Suprapubic skin (tissue), 4 donors: ENCODE measurements around the gene AAR2. TPM values are rescaled to one million over a fixed set of nuclear protein-coding genes. Genes with fewer than 3 reads are reported as not detected.

Experiments
- DNase-seq, 2 donors: peaks; one replicate each; pipeline ENCODE4 v3.0.0-alpha.2; 2019; ENCODE audit warnings: low spot score in 2 of 2
- H3K27ac ChIP-seq: fragments of 200-600 bp; sonication (generic); one replicate; pipeline ENCODE4 v1.5.1; 2019
- H3K27me3 ChIP-seq: fragments of 200-600 bp; sonication (generic); one replicate; pipeline ENCODE4 v1.5.1; 2019
- H3K36me3 ChIP-seq: fragments of 200-600 bp; sonication (generic); one replicate; pipeline ENCODE4 v1.5.1; 2019
- H3K4me1 ChIP-seq: fragments of 200-600 bp; sonication (generic); one replicate; pipeline ENCODE4 v1.5.1; 2019
- H3K4me3 ChIP-seq: fragments of 200-600 bp; sonication (generic); one replicate; pipeline ENCODE4 v1.5.1; 2019; ENCODE audit warnings: mild to moderate bottlenecking
- H3K9me3 ChIP-seq: fragments of 200-600 bp; sonication (generic); one replicate; pipeline ENCODE4 v1.5.1; 2019
- EP300 ChIP-seq: sonication (generic); formaldehyde crosslinking; IDR thresholded peaks from one replicate; pipeline ENCODE4 v1.6.1; 2017; ENCODE audit warnings: antibody characterized with exemption
- POLR2A ChIP-seq, 2 donors: fragments of 450-650 bp; IDR thresholded peaks; one replicate each; pipeline ENCODE4 v1.6.1; 2017; ENCODE audit warnings: antibody characterized with exemption in 2 of 2, mild to moderate bottlenecking in 2 of 2, moderate library complexity in 2 of 2
- POLR2AphosphoS5 ChIP-seq, 3 donors: sonication (generic); formaldehyde crosslinking; IDR thresholded peaks; one replicate each; pipeline ENCODE4 v1.6.1; 2017; ENCODE audit warnings: antibody characterized with exemption in 3 of 3
- WGBS: methylation state at CpG from one replicate; pipeline ENCODE4 v1.1.5; 2018; 5-methylcytosine and 5-hydroxymethylcytosine counted together
- total RNA-seq, 4 donors: library from RNA; depleted of rRNA; stranded (reverse); fragments of >200 nt; gene quantifications; one replicate each; pipeline ENCODE4 v1.1.0, GENCODE V29; 2016
- TF ChIP-seq, protein P1 (sequence below), 2 donors: fragments of 200-600 bp in 1 of 2; fragments of 450-650 bp in 1 of 2; sonication (generic) in 1 of 2; IDR thresholded peaks; one replicate each; pipeline ENCODE4 v1.5.1; 2016 to 2019; ENCODE audit warnings: antibody characterized with exemption in 2 of 2, mild to moderate bottlenecking in 1 of 2, moderate library complexity in 1 of 2

Gene AAR2
- total RNA-seq, 4 donors from 2014 or later, result 34.4 to 54.6 (median 43.8) TPM

DNA sequence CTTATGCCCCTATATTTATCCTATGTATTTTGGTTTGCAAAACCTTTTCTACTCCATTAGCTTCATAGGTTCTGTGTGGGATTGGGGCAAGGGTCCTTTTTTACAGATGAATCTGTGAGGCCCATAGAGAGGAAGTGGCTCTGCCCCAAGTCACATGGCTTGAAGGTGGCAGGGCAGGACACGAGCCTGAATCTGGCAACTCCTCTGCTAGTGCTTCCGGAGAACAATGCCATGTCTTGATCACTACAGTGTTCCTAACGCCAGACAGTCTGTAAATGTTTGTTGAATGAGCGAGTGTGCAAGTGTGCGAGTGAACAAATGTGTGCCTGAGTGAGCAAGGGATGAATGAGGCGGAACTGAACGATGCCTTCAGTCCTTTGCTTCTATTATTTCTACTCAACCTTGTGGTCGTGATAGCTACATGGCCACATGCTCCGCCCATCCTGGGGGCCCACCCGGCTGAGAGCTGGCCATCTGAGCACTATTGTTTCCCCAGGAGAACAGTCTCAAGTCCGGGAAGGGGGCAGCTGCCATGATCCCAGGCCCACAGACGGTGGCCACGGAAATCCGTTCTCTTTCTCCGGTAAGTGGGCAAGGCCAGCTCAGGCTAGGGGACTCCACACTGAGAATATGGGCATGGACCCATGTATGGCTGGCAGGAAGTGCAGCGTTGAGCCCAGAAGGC lies 17.8 kb upstream of the AAR2 start:
- no peak for TF ChIP-seq POLR2A (IDR thresholded peaks at IDR 0.05)
- TF ChIP-seq, protein P1, sequence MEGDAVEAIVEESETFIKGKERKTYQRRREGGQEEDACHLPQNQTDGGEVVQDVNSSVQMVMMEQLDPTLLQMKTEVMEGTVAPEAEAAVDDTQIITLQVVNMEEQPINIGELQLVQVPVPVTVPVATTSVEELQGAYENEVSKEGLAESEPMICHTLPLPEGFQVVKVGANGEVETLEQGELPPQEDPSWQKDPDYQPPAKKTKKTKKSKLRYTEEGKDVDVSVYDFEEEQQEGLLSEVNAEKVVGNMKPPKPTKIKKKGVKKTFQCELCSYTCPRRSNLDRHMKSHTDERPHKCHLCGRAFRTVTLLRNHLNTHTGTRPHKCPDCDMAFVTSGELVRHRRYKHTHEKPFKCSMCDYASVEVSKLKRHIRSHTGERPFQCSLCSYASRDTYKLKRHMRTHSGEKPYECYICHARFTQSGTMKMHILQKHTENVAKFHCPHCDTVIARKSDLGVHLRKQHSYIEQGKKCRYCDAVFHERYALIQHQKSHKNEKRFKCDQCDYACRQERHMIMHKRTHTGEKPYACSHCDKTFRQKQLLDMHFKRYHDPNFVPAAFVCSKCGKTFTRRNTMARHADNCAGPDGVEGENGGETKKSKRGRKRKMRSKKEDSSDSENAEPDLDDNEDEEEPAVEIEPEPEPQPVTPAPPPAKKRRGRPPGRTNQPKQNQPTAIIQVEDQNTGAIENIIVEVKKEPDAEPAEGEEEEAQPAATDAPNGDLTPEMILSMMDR (IDR thresholded peaks at IDR 0.05), result no peak
- TF ChIP-seq EP300, result no peak
- TF ChIP-seq POLR2AphosphoS5 (IDR thresholded peaks at IDR 0.05), result no peak

DNA sequence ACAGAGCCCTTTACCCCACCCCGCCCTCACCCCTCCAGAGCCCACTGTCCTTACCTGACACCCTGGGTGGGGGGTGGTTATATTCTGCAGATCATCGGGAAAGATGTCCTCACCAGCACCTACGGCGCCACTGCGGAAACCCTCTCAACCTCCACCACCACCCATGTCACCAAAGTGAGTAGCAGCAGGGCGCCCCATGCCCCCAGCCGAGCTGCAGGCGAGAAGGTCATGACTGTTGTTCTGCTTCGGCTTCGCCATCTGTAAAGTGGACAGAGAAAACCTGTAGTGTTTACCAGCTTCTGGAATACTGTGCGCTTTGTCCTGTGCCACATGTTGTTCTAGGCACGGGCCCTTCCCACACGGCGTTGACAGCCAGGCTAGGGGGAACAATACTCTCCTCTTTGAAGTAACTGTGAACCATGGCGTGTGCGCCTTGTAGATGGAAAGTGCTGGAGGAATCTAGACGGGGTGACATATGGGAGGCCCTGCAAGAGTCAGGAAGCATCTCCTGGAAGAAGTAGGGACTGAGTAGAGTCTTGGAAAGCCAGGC lies 16.5 kb upstream of the AAR2 start:
- TF ChIP-seq POLR2AphosphoS5 (IDR thresholded peaks at IDR 0.05) (no peak), EP300 (no peak), POLR2A (IDR thresholded peaks at IDR 0.05) (no peak)
- TF ChIP-seq, protein P1 (IDR thresholded peaks at IDR 0.05), result no peak
- Histone ChIP-seq H3K4me1 (no peaks in the 10 kb centered on the region), H3K27ac (no peak overlapping the region), H3K4me3 (no peak overlapping the region), H3K36me3 (peaks cover 38% of the 10 kb centered on the region), H3K27me3 (no peaks in the 10 kb centered on the region), H3K9me3 (no peaks in the 10 kb centered on the region)
- no peak for DNase-seq
- WGBS, result 89% methylated on average over 17 of the region's 17 CpGs

More for the DNA sequence above, 17.8 kb upstream of the AAR2 start:
- H3K36me3 ChIP-seq, result peaks cover 39% of the 10 kb centered on the region
- H3K27me3 ChIP-seq, result no peaks in the 10 kb centered on the region
- DNase-seq, result no peak
- no peaks in the 10 kb centered on the region for H3K9me3 ChIP-seq
- no peak overlapping the region for H3K27ac ChIP-seq
- no peaks in the 10 kb centered on the region for H3K4me1 ChIP-seq
- H3K4me3 ChIP-seq, result no peak overlapping the region
- WGBS, result 79% methylated on average over 10 of the region's 16 CpGs

DNA sequence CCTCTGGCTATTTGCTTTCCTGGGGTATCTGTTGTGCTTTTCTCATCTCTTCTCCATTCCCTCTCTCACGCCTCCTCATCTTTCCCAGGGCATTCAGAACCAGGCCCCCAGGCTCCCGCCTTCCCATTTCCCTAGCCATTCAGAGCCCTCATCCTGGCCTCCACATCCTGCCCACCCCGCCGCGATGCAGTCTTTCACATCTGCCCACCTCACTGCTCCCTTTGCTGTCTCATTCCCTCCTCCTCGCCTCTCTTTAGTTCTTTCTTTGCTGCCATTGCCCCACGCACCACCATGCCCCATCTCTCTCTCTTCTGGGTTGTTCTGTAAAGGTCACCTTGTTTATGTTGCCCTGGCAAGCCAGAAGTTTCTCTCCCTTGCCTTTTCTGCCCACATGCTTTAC lies 10.6 kb upstream of the AAR2 start:
- Histone ChIP-seq H3K27me3 (no peaks in the 10 kb centered on the region), H3K36me3 (peaks cover 37% of the 10 kb centered on the region), H3K4me3 (no peak overlapping the region), H3K9me3 (no peaks in the 10 kb centered on the region), H3K27ac (no peak overlapping the region), H3K4me1 (no peaks in the 10 kb centered on the region)
- 88% methylated on average over 7 of the region's 7 CpGs for WGBS
- TF ChIP-seq POLR2A (IDR thresholded peaks at IDR 0.05), result no peak
- TF ChIP-seq EP300, result no peak
- no peak for TF ChIP-seq POLR2AphosphoS5 (IDR thresholded peaks at IDR 0.05)
- TF ChIP-seq, protein P1 (IDR thresholded peaks at IDR 0.05), result no peak
- no peak for DNase-seq

DNA sequence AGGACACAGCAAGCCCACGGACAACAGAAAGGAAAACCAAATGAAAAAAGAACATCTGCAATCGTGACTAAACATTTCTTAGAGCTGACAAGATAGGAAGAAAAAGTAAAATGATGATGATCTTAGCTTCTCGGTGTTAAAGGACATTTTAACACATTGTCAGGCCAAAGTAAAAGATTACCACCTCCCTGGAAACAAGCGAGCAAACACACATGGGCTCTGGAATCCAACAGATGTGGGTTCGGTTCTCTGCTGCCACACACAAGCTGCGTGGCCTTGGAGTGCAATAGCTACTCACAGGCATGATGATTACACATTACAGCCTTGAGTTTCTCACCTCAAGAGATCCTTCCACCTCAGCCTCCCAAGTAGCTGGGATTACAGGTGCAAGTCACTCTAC lies 7.5 kb upstream of the AAR2 start:
- Histone ChIP-seq H3K27ac (no peak overlapping the region), H3K4me1 (no peaks in the 10 kb centered on the region), H3K27me3 (no peaks in the 10 kb centered on the region), H3K9me3 (no peaks in the 10 kb centered on the region), H3K4me3 (no peak overlapping the region), H3K36me3 (peaks cover 23% of the 10 kb centered on the region)
- WGBS, result 72% methylated on average over 6 of the region's 6 CpGs
- TF ChIP-seq POLR2A (IDR thresholded peaks at IDR 0.05) (no peak), EP300 (no peak), POLR2AphosphoS5 (IDR thresholded peaks at IDR 0.05) (no peak)
- TF ChIP-seq, protein P1 (IDR thresholded peaks at IDR 0.05), result no peak
- DNase-seq, result no peak

DNA sequence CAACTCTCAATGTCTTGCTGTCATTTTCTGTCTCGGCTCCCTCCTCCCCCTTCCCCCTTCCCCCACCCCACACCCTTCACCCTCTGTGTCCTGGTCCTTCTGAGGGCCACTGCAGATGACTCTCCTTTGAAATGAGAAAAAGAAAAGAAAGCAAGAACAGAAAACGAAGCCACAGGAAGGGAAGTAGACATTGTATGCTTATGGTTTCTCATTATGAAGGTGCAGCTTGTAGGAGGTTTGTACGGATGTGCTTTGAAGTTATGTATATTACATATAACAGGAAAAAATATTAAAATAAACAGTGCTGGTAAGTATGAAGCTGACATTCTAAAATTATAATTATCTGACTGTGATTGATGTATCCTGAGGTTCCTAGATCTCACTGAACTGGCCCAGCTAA lies 6.3 kb upstream of the AAR2 start:
- H3K9me3 ChIP-seq, result no peaks in the 10 kb centered on the region
- H3K27ac ChIP-seq, result no peak overlapping the region
- no peaks in the 10 kb centered on the region for H3K27me3 ChIP-seq
- DNase-seq, result no peak
- no peak for TF ChIP-seq EP300
- H3K4me3 ChIP-seq, result no peak overlapping the region
- no peaks in the 10 kb centered on the region for H3K4me1 ChIP-seq
- 57% methylated on average over 3 of the region's 3 CpGs for WGBS
- peaks cover 20% of the 10 kb centered on the region for H3K36me3 ChIP-seq
